ENCODE data around the gene PPM1L. TPM values are rescaled to one million over a fixed set of nuclear protein-coding genes. Genes with fewer than 3 reads are reported as not detected.
"Not testable (repeated sequence)": the region's sequence is repeated elsewhere in the genome, so short reads cannot be mapped to it uniquely, and the experiment has no call there.

The PPM1L gene
- total RNA-seq, 1 donor from 2014 or later = 63.9 TPM

- DNase-seq (ENCODE audit: missing footprints) = no peak
- ATAC-seq = no peak
- intact Hi-C loops (cut with DNase I) = no loop called here
Measured at GRCh38 chr3:160996811-160997210, 240.8 kb downstream of the PPM1L start.

- no peak for ATAC-seq
- no peak for DNase-seq (ENCODE audit: missing footprints)
- intact Hi-C loops (cut with DNase I) = no loop called here
Measured at GRCh38 chr3:160998581-160998980, 242.6 kb downstream of the PPM1L start.

- ATAC-seq = no peak
Measured at GRCh38 chr3:160999274-160999673, 243.2 kb downstream of the PPM1L start.

GRCh38 chr3:161008086-161008485 lies 252.1 kb downstream of the PPM1L start:
- ATAC-seq = no peak
- DNase-seq (ENCODE audit: missing footprints) = no peak
- intact Hi-C loops (cut with DNase I) = no loop called here

More at GRCh38 chr3:160999274-160999673, 243.2 kb downstream of the PPM1L start:
- no peak for DNase-seq (ENCODE audit: missing footprints)
- intact Hi-C loops (cut with DNase I) = no loop called here

GRCh38 chr3:161010151-161010550 lies 254.1 kb downstream of the PPM1L start:
- ATAC-seq; intact Hi-C loops (cut with DNase I); DNase-seq (ENCODE audit: missing footprints): not testable (repeated sequence)

GRCh38 chr3:161014843-161015749 lies 259.1 kb downstream of the PPM1L start:
- DNase-seq (ENCODE audit: missing footprints) = no peak
- ATAC-seq = no peak
- intact Hi-C loops (cut with DNase I) = no loop called here

- no peak for DNase-seq (ENCODE audit: missing footprints)
- peak; percentile 78 for ATAC-seq
- intact Hi-C loops (cut with DNase I) = no loop called here
Measured at GRCh38 chr3:161016417-161017313, 260.6 kb downstream of the PPM1L start.

- intact Hi-C loops (cut with DNase I) = no loop called here
- no peak for ATAC-seq
Measured at GRCh38 chr3:161017971-161018370, 261.9 kb downstream of the PPM1L start.

GRCh38 chr3:161020256-161020655 lies 264.2 kb downstream of the PPM1L start:
- DNase-seq (ENCODE audit: missing footprints) (no peak), ATAC-seq (no peak)
- intact Hi-C loops (cut with DNase I) = no loop called here

More at GRCh38 chr3:161017971-161018370, 261.9 kb downstream of the PPM1L start:
- DNase-seq (ENCODE audit: missing footprints) = no peak

- ATAC-seq = no peak
- intact Hi-C loops (cut with DNase I) = no loop called here
- no peak for DNase-seq (ENCODE audit: missing footprints)
Measured at GRCh38 chr3:161025911-161026310, 269.9 kb downstream of the PPM1L start.

- ATAC-seq (no peak), DNase-seq (ENCODE audit: missing footprints) (no peak)
- intact Hi-C loops (cut with DNase I) = no loop called here
Measured at GRCh38 chr3:161026612-161027510, 270.8 kb downstream of the PPM1L start.

- intact Hi-C loops (cut with DNase I) = no loop called here
- no peak for DNase-seq (ENCODE audit: missing footprints)
- no peak for ATAC-seq
Measured at GRCh38 chr3:161028555-161029153, 272.6 kb downstream of the PPM1L start.

- DNase-seq (ENCODE audit: missing footprints) (no peak), ATAC-seq (no peak)
- intact Hi-C loops (cut with DNase I) = loop anchor here (10.0 kb wide), 1 partner anchor 66 kb away; no protein-coding TSS in a partner anchor
Measured at GRCh38 chr3:161031134-161031533, 275.1 kb downstream of the PPM1L start.

- not testable (repeated sequence) for ATAC-seq; DNase-seq (ENCODE audit: missing footprints)
- intact Hi-C loops (cut with DNase I) = loop anchor here (10.0 kb wide), 1 partner anchor 70 kb away; no protein-coding TSS in a partner anchor
Measured at GRCh38 chr3:161034913-161035550, 279.0 kb downstream of the PPM1L start.

- ATAC-seq (peak; percentile 46), DNase-seq (ENCODE audit: missing footprints) (no peak)
- intact Hi-C loops (cut with DNase I) = loop anchor here (10.0 kb wide), 1 partner anchor 71 kb away; no protein-coding TSS in a partner anchor
Measured at GRCh38 chr3:161035711-161036110, 279.7 kb downstream of the PPM1L start.

GRCh38 chr3:161038725-161039124 lies 282.7 kb downstream of the PPM1L start:
- DNase-seq (ENCODE audit: missing footprints) = no peak
- intact Hi-C loops (cut with DNase I) = loop anchor here (10.0 kb wide), 1 partner anchor 74 kb away; no protein-coding TSS in a partner anchor
- ATAC-seq = no peak

GRCh38 chr3:161042023-161042501 lies 286.0 kb downstream of the PPM1L start:
- DNase-seq (ENCODE audit: missing footprints) = no peak
- ATAC-seq = no peak
- intact Hi-C loops (cut with DNase I) = no loop called here
